Activated CD8-positive, alpha-beta memory T cell treated with anti-CD3 and anti-CD28 coated beads, Interleukin-2, amount 50 U/mL, for 4 hours (primary cell): ENCODE results near the gene LYRM4.

Source experiments
- DNase-seq: peaks from one replicate; pipeline ENCODE4 v3.0.0-alpha.2; 2020

The LYRM4 gene

GRCh38 chr6:5241252-5241651 lies 19.5 kb downstream of the LYRM4 start:
- no peak for DNase-seq

- no peak for DNase-seq
Measured at GRCh38 chr6:5238336-5238735, 22.4 kb downstream of the LYRM4 start.

- no peak for DNase-seq
Measured at GRCh38 chr6:5237805-5238204, 22.9 kb downstream of the LYRM4 start.

GRCh38 chr6:5235830-5236229 lies 24.9 kb downstream of the LYRM4 start:
- no peak for DNase-seq

GRCh38 chr6:5234874-5235273 lies 25.9 kb downstream of the LYRM4 start:
- DNase-seq, result no peak

DNA sequence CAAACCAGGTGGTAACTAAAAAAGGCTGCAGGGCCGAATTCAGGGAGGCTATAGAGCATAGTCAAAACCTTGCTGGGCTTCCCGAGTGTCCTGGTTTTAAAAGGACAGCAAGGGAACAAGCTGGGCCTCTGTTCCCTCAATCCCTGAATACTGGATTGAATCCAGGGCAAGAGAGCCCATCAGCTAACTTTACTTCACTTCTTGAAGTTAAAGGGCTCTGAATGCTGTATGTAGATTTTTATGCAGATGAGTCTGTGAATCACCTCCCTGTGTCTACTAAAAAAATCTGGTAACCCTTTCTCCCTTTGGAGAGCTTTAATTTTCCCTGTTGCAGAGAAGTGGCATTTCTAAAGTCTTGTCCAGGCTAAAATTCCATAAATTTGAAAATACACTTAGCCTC lies 29.5 kb downstream of the LYRM4 start:
- no peak for DNase-seq

DNA sequence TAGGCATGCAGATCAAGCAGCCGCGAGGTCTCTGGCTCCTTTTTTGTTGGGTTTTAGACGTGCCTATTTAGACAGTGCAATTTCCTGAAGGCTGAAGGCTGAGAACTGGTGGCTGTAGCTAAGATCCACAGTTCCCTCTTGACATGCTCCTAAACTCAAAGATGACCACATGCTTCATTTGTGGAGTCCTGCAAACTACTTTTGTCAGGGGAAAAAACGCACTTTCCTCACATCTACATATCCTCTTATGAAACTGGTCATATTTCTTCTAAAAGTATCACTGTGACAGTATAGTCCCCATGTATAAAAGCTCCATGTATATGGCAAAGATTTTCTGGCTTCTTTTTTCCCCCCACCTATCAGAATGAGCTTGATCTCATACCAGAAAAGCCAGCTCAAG lies 30.7 kb downstream of the LYRM4 start:
- DNase-seq, result no peak

DNA sequence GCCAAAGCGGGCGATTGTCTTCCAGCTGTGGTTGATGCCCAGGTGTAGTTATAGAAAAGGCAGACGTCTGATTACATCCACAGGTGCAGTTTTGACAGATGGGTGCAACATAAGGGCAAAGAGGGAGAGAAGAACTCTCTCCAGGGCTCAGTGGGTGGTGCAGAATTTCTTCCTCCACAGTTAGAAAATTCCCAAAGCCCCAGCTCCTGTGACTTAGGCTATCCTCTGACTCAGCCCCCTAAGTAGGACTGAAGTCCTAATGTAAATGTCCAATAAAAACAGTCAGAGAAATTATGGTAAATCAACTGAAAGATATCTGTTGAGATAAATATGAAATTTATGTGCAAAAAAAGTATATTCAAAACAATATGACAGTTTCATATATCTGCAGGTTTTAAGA lies 31.4 kb downstream of the LYRM4 start:
- no peak for DNase-seq

DNA sequence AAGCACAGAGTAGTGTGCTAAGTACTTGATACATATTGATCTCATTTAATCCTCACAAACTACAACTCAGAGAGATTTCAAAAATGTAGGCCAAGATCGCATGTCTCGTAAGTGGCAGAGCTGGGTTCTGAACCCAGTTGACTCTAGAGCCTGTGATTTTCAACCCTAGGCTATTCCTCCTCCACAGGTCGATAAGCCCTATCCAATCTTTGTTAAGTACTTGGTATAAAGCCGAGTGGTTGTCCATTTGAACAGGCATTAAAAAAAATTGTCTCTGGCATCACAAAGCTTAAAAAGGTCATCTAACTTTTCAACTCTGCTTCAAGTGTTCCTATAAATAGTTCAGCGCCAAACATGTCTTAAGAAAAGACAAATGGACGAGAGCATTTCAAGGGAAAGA lies 37.4 kb downstream of the LYRM4 start:
- no peak for DNase-seq

GRCh38 chr6:5220443-5220842 lies 40.3 kb downstream of the LYRM4 start:
- no peak for DNase-seq

DNA sequence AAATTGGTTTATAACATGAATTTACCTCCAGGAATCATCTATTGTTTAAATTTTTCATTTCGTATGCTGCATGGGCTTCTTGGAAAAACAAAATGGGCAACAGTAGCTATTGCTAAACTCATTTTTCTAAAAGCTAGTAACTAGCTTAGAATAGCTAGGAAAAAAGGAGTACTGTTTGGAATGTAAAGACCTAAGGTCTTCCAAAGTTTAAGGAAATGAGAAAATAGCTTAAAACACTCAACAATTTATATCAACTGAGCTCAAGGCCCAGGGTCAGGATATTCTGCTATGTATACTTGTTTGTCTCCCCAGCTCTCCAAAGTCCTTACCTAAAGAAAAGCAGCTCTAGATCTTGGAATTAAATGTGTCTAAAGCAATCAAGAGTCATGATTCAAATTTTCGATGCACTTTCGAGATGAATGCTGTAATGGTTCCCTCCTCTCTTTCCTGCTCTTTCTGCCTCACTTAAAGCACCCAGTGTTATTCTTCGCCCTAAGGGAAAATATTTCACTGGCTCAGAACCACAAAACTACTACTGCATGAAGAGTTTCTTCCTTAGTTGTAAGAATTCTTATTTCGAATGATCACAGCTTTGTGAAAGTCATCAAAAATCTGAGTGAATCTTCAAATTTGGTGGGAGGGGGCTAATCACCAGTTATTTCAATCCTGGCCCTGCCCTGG lies 41.6 kb downstream of the LYRM4 start:
- no peak for DNase-seq

- no peak for DNase-seq
Measured at GRCh38 chr6:5217356-5217755, 43.4 kb downstream of the LYRM4 start.

DNA sequence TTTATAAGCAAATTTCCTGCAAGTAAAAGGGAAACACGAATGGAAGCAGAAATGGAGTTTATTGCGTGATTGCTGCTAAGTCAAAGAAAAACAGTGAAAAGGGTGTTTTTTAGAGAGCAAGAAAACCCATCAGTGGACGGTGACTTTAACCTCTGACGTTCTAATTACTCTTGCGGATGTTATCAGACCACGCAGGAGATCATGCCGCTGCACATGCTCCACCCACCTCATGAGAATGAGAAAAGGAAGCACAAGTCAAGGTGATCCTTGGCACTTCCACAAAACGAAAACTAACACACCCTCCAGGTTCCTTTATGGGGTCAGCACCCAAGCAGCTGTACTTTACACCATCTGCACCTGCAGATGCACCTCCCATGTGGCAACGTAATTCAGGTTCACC lies 45.0 kb downstream of the LYRM4 start:
- DNase-seq, result no peak

GRCh38 chr6:5215159-5215558 lies 45.6 kb downstream of the LYRM4 start:
- DNase-seq, result no peak

DNA sequence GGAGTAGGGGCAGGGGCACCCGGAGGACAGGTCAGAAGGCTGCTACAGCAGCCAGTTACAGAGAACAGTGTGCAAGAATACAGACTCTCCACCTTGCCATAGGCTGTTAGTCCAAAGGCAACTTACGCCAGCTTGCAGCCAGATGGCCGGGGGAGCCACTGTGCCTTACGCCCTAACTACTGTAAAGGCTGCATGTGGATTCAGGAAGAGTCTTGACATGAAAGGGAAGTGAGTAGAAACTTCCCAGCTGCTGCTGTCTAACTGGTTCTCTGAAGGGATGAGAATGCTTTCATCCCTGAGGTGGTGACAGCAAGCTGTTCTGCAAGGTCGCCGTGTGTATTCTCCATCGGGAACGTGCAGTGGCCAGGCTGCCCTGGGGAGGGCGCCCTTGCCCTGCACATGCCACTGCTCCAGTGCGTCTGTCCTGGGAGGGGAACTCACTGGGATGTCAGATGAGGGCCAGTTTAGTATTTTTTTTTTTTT lies 46.1 kb downstream of the LYRM4 start:
- no peak for DNase-seq

- no peak for DNase-seq
Measured at GRCh38 chr6:5213836-5214235, 46.9 kb downstream of the LYRM4 start.

- DNase-seq, result no peak
Measured at GRCh38 chr6:5211492-5211891, 49.3 kb downstream of the LYRM4 start.

GRCh38 chr6:5208471-5208971 lies 52.2 kb downstream of the LYRM4 start:
- no peak for DNase-seq

GRCh38 chr6:5208057-5208456 lies 52.7 kb downstream of the LYRM4 start:
- no peak for DNase-seq

DNA sequence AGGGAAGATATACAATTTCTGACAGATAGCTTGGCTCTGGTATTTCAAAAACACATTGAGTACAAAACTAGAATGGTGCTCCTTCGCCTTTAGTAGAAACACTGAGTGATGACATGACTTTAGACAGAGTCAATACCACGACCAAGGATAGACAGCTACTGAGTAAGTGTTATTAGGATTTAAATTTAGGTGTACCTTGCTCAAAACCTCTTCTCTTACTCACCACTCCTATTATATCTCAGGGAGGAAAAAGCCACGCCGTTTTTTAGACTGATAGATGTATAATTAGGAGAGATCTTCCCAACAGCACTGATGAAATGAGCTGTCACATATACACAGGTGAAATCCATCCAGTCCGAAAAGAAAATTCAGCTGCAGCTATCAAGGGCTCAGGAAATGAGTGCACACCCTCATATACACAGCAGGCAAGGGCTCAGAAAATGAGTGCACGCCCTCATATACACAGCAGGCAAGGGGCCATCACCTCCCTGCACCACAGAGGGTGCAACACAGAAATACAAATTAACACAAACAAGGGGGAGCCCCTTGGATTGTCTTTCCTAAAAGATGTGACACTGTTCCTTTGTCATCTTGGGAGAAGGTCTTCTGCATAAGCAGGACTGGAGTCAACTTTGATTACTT lies 53.7 kb downstream of the LYRM4 start:
- no peak for DNase-seq

GRCh38 chr6:5205877-5206850 lies 54.6 kb downstream of the LYRM4 start:
- DNase-seq, result no peak

- DNase-seq, result no peak
Measured at GRCh38 chr6:5205035-5205507, 55.7 kb downstream of the LYRM4 start.

DNA sequence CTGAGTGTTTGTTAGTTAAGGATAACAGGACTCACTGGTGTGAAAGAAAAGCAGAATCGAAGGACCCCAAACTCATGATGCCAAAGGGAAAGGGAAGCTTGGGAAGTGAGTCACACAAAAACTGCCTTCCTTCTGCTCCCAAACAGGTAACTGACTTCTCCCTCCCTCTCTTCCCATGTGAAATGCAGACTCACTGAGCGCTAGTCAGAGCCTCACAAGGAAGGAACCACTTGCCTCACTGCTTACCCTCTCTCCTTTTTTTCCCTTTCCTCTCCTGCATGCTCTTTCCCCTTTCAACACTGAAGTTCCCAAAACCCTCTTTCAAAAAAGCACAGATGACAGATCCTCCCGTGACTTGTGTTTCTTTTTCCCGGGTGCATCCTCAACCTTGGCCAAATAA lies 56.4 kb downstream of the LYRM4 start:
- no peak for DNase-seq
